Mesendoderm (in vitro differentiated cells): ENCODE measurements around the gene LRRC4C.
A peak's percentile ranks its signal among the peaks of the same experiment; 100 is the strongest.

Experiments used
- DNase-seq: peaks from one replicate; pipeline ENCODE4 v3.0.0; 2013
- H2AK5ac ChIP-seq: 2 replicates; pipeline ENCODE4 v1.6.1; 2013; ENCODE audit warnings: low read length, inconsistent platforms
- H2BK120ac ChIP-seq: 2 replicates; pipeline ENCODE4 v1.6.1; 2013; ENCODE audit warnings: low read depth, mild to moderate bottlenecking, low read length, moderate library complexity, mixed read lengths
- H2BK15ac ChIP-seq: replicated peaks from 2 replicates; pipeline ENCODE4 v1.6.1; 2013; ENCODE audit warnings: low read depth, mild to moderate bottlenecking, moderate library complexity
- H2BK5ac ChIP-seq: 2 replicates; pipeline ENCODE4 v1.6.1; 2013; ENCODE audit warnings: low read length, inconsistent platforms
- H3K18ac ChIP-seq: 2 replicates; pipeline ENCODE4 v1.6.1; 2013; ENCODE audit warnings: mild to moderate bottlenecking, low read length, mixed read lengths
- H3K23ac ChIP-seq: one replicate; pipeline ENCODE4 v1.6.1; 2013; ENCODE audit warnings: low read length
- H3K27ac ChIP-seq: 2 replicates; pipeline ENCODE4 v1.5.1; 2013; ENCODE audit warnings: low read depth, mild to moderate bottlenecking, inconsistent platforms, low read length, moderate library complexity
- H3K27me3 ChIP-seq: 2 replicates; pipeline ENCODE4 v1.6.1; 2013; ENCODE audit warnings: low read length, control low read depth, mild to moderate bottlenecking, inconsistent platforms; ENCODE audit not compliant: insufficient read depth, poor library complexity
- H3K36me3 ChIP-seq: 2 replicates; pipeline ENCODE4 v1.6.1; 2013; ENCODE audit warnings: low read length, inconsistent platforms; ENCODE audit not compliant: control insufficient read depth, insufficient read depth
- H3K4ac ChIP-seq: one replicate; pipeline ENCODE4 v1.6.1; 2013; ENCODE audit warnings: low read depth, mild to moderate bottlenecking, low read length, moderate library complexity
- H3K4me1 ChIP-seq: 2 replicates; pipeline ENCODE4 v1.6.1; 2013; ENCODE audit warnings: low read depth, low read length, inconsistent platforms; ENCODE audit not compliant: control insufficient read depth
- H3K4me2 ChIP-seq: 2 replicates; pipeline ENCODE4 v1.6.1; 2013; ENCODE audit warnings: low read length
- H3K4me3 ChIP-seq: 2 replicates; pipeline ENCODE4 v1.5.1; 2013; ENCODE audit warnings: mild to moderate bottlenecking, low read length
- H3K56ac ChIP-seq: one replicate; pipeline ENCODE4 v1.6.1; 2013; ENCODE audit warnings: low read length
- H3K79me1 ChIP-seq: 2 replicates; pipeline ENCODE4 v1.6.1; 2013; ENCODE audit warnings: low read length, inconsistent platforms
- H3K79me2 ChIP-seq: 2 replicates; pipeline ENCODE4 v1.6.1; 2013; ENCODE audit warnings: mild to moderate bottlenecking, low read length; ENCODE audit not compliant: control insufficient read depth, insufficient read depth
- H3K9ac ChIP-seq: 2 replicates; pipeline ENCODE4 v1.6.1; 2013; ENCODE audit warnings: low read length, inconsistent platforms
- H4K5ac ChIP-seq: one replicate; pipeline ENCODE4 v1.6.1; 2013; ENCODE audit warnings: low read length
- H4K8ac ChIP-seq: one replicate; pipeline ENCODE4 v1.6.1; 2013; ENCODE audit warnings: low read depth, mild to moderate bottlenecking, control low read depth, low read length, moderate library complexity
- WGBS: extraction: QIAGEN DNeasy Blood & Tissue Kit; methylation state at CpG from one replicate; pipeline ENCODE4 v1.1.7; 2013; ENCODE audit warnings: low lambda C conversion rate, missing lambda C conversion rate; ENCODE audit not compliant: insufficient coverage; ENCODE audit errors: extremely low coverage; 5-methylcytosine and 5-hydroxymethylcytosine counted together

LRRC4C gene

DNA sequence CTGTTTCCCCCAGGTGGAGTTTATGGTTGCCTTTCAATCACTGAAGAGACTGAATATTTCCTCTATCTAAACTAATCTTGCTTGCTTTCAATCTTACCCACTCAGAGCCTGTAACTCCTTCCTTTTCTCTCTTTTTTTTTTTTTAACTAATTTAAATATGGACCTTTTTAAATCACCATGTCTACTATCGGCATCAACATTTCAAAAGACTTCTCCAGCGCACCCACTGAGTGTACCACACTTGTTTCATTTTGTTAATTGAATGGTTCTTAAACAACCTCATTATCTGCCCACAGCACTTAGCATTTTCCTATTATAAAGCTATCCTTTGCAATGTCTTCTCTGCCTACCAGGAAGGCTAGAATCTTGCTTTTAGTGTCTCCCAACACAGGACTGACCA lies 1212.5 kb downstream of the LRRC4C start:
- no peak for DNase-seq
- H3K27ac ChIP-seq, result no peak overlapping the region
- H3K18ac ChIP-seq, result no peak overlapping the region

DNA sequence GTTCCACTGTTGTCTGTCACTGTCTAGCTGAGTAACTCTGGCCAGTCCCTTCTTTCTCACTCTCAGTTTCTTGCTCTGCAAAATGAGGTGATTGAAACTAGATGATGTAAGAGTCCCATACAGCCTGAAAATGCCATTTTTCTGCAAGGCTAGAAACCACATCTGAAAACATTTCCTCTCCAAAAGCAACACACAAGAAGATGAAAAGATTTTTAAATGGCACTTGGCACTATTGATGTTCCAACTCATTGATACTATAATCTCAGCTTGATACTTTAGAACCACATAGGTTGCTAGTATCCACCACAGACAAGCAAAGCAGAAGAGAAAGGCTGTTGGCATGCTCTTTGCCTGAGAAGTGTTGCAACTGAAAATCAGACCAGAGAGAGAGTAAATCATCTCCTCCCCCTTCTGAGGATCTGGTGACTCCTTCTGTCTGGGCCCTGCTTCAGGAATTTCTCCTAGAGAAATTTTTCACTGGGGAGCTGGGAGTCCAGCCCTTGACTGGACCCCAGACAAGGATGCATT lies 1217.9 kb downstream of the LRRC4C start:
- Histone ChIP-seq H3K23ac (no peak overlapping the region), H2BK5ac (no peak overlapping the region), H3K4me3 (no peak overlapping the region), H2BK15ac (no peak overlapping the region), H3K4me2 (no peak overlapping the region), H4K5ac (no peak overlapping the region), H3K56ac (no peak overlapping the region), H3K79me2 (no peaks in the 10 kb centered on the region), H3K9ac (no peak overlapping the region), H3K4me1 (peaks cover 2% of the 10 kb centered on the region), H3K18ac (no peak overlapping the region), H3K79me1 (no peaks in the 10 kb centered on the region), H3K27ac (no peak overlapping the region), H3K36me3 (no peaks in the 10 kb centered on the region), H2BK120ac (no peak overlapping the region), H3K27me3 (no peaks in the 10 kb centered on the region), H2AK5ac (no peak overlapping the region), H4K8ac (no peak overlapping the region), H3K4ac (no peak overlapping the region)
- peak; percentile 47 for DNase-seq

More for the DNA sequence above, 1212.5 kb downstream of the LRRC4C start:
- H3K4me1 ChIP-seq, result no peaks in the 10 kb centered on the region
- no peak overlapping the region for H2BK15ac ChIP-seq
- H2BK5ac ChIP-seq, result no peak overlapping the region
- H3K36me3 ChIP-seq, result no peaks in the 10 kb centered on the region
- H3K79me1 ChIP-seq, result no peaks in the 10 kb centered on the region
- H3K56ac ChIP-seq, result no peak overlapping the region
- no CpG with 5 or more reads among the region's 2 CpGs for WGBS
- no peak overlapping the region for H4K5ac ChIP-seq
- H3K4ac ChIP-seq, result no peak overlapping the region
- no peak overlapping the region for H3K4me2 ChIP-seq
- no peak overlapping the region for H2AK5ac ChIP-seq
- no peak overlapping the region for H2BK120ac ChIP-seq
- H4K8ac ChIP-seq, result no peak overlapping the region
- H3K4me3 ChIP-seq, result no peak overlapping the region
- H3K9ac ChIP-seq, result no peak overlapping the region
- H3K27me3 ChIP-seq, result no peaks in the 10 kb centered on the region
- H3K79me2 ChIP-seq, result no peaks in the 10 kb centered on the region
- no peak overlapping the region for H3K23ac ChIP-seq

DNA sequence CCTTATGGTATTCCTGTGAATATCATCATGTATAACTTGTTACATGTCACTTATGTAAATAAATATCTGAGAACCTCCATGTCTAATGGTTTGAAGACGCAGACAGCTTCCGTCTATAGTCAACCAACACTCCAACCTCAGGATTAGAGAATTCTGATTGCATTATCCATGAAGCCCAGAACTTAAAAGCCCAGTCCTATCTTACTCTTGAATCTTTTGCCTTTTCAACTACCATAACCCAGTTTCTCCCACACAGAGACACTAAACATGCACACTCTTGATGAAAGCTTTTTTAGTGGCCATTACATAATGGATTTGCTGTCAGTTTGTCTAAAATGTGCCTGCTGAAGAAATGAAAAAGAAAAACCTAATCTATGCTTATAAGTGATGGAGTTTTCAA lies 1219.2 kb downstream of the LRRC4C start:
- no peak for DNase-seq
- Histone ChIP-seq H3K27ac (no peak overlapping the region), H3K79me2 (no peaks in the 10 kb centered on the region), H4K8ac (no peak overlapping the region), H3K4me3 (no peak overlapping the region), H2AK5ac (no peak overlapping the region), H3K23ac (no peak overlapping the region), H3K4me2 (no peak overlapping the region), H3K56ac (no peak overlapping the region), H3K18ac (no peak overlapping the region), H3K4ac (no peak overlapping the region), H3K27me3 (no peaks in the 10 kb centered on the region), H3K79me1 (no peaks in the 10 kb centered on the region), H3K4me1 (peaks cover 2% of the 10 kb centered on the region), H2BK120ac (no peak overlapping the region), H4K5ac (no peak overlapping the region), H2BK5ac (no peak overlapping the region), H3K36me3 (no peaks in the 10 kb centered on the region), H2BK15ac (no peak overlapping the region), H3K9ac (no peak overlapping the region)
- no CpG with 5 or more reads among the region's 2 CpGs for WGBS

DNA sequence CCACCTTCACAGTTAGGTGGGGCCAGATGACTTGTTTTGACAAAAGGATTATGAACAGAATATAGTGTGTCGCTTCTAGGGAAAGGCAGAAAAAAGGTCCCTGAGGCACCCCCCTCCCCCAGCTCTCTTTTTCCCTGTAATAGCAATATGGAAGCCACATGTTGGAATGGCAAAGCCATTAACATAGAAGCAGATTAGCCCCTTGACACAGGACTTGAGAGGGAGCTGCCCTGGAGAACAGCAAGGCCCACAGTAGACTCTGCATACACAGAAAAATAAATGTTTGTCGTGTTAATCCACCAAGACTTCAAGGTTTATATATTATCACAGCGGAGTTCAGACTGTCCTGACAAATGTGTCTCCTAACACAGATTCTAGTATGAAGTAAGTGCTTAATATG lies 1222.9 kb downstream of the LRRC4C start:
- Histone ChIP-seq H3K36me3 (no peaks in the 10 kb centered on the region), H4K8ac (no peak overlapping the region), H3K4me3 (no peak overlapping the region), H3K4me1 (peaks cover under 1% of the 10 kb centered on the region), H3K23ac (no peak overlapping the region), H3K4ac (no peak overlapping the region), H3K9ac (no peak overlapping the region), H3K56ac (no peak overlapping the region), H2AK5ac (no peak overlapping the region), H3K18ac (no peak overlapping the region), H2BK5ac (no peak overlapping the region), H3K79me2 (no peaks in the 10 kb centered on the region), H3K4me2 (no peak overlapping the region), H3K79me1 (no peaks in the 10 kb centered on the region), H3K27ac (no peak overlapping the region), H2BK120ac (no peak overlapping the region), H2BK15ac (no peak overlapping the region), H3K27me3 (no peaks in the 10 kb centered on the region), H4K5ac (no peak overlapping the region)
- DNase-seq, result no peak
- WGBS, result no CpG with 5 or more reads among the region's 3 CpGs

DNA sequence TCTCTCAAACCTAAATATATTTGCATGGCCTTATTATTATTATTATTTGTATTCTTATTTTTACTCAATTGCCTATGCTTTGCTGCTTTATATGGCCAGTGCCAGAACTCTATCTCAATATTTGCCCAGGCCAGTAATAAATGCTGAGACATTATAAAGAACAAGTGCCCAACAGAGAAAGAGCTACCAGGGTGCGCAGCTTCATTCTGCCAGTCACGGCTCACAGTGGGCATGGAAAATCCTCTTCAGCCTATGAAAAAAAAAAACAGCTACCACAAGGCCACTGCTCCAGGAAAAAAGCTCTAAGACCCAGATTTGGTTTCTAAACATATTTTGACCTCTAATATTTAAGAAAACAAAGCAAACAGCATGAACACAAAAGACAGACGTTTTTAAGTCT lies 1223.6 kb downstream of the LRRC4C start:
- Histone ChIP-seq H3K9ac (no peak overlapping the region), H2AK5ac (no peak overlapping the region), H3K79me2 (no peaks in the 10 kb centered on the region), H3K27me3 (no peaks in the 10 kb centered on the region), H2BK120ac (no peak overlapping the region), H4K8ac (no peak overlapping the region), H3K4me2 (no peak overlapping the region), H2BK5ac (no peak overlapping the region), H3K23ac (no peak overlapping the region), H3K27ac (no peak overlapping the region), H3K4me3 (no peak overlapping the region), H3K79me1 (no peaks in the 10 kb centered on the region), H3K18ac (no peak overlapping the region), H2BK15ac (no peak overlapping the region), H3K4ac (no peak overlapping the region), H4K5ac (no peak overlapping the region), H3K4me1 (no peaks in the 10 kb centered on the region), H3K56ac (no peak overlapping the region), H3K36me3 (no peaks in the 10 kb centered on the region)
- no peak for DNase-seq
- no CpG with 5 or more reads among the region's 3 CpGs for WGBS

DNA sequence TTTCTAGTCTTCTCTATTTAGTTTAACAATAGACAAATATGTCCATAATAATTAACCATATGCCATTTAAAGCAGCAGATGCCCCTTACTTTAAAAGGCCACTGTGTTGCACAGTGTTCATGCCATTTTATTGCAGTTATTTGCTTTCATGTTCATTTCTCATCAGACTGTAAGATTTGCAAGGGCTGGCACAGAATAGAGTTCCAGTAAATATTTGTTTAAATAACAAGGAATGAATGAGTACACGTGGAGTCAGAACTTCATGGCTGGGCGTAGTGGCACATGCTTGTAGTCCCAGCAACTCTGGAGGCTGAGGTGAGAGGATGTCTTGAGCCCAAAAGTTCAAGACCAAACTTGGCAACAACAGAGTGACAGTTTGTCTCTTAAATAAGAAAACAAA lies 1228.6 kb downstream of the LRRC4C start:
- no peak overlapping the region for H3K9ac ChIP-seq
- DNase-seq, result no peak
- H3K23ac ChIP-seq, result no peak overlapping the region
- no peak overlapping the region for H3K27ac ChIP-seq
- no peaks in the 10 kb centered on the region for H3K79me1 ChIP-seq
- no peak overlapping the region for H2AK5ac ChIP-seq
- H3K56ac ChIP-seq, result no peak overlapping the region
- H3K79me2 ChIP-seq, result no peaks in the 10 kb centered on the region
- H3K27me3 ChIP-seq, result no peaks in the 10 kb centered on the region
- no CpG with 5 or more reads among the region's 2 CpGs for WGBS
- no peak overlapping the region for H3K4me3 ChIP-seq
- no peak overlapping the region for H3K4ac ChIP-seq
- no peaks in the 10 kb centered on the region for H3K36me3 ChIP-seq
- H4K8ac ChIP-seq, result no peak overlapping the region
- no peak overlapping the region for H4K5ac ChIP-seq
- no peak overlapping the region for H2BK5ac ChIP-seq
- H3K4me2 ChIP-seq, result no peak overlapping the region
- H3K4me1 ChIP-seq, result peaks cover 4% of the 10 kb centered on the region
- H2BK120ac ChIP-seq, result no peak overlapping the region
- no peak overlapping the region for H3K18ac ChIP-seq
- no peak overlapping the region for H2BK15ac ChIP-seq
